ENCODE results near the gene OR51E1. TPM values are rescaled to one million over a fixed set of nuclear protein-coding genes. Genes with fewer than 3 reads are reported as not detected.

The OR51E1 gene
- total and polyA plus RNA-seq, 12 donors = 0.11 to 0.27 TPM; not detected in 10

- Histone ChIP-seq H3K36me3 (replicated peaks in 1 of 2) (no peaks in the 10 kb centered on the region), H3K27me3 (no peaks in the 10 kb centered on the region), H3K4me1 (replicated peaks in 1 of 2) (no peaks in the 10 kb centered on the region), H3K4me3 (no peak overlapping the region), H3K9me3 (replicated peaks in 1 of 3) (no peaks in the 10 kb centered on the region), H3K27ac (no peak overlapping the region)
- no peak for TF ChIP-seq CTCF (IDR thresholded peaks at IDR 0.05)
- TF ChIP-seq POLR2A (IDR thresholded peaks at IDR 0.05) = no peak
- no peak for DNase-seq
- intact Hi-C loops (cut with DNase I) = no loop called here
- WGBS, 4 donors = 50 to 58% (median 56%) methylated on average over 2 of the region's 2 CpGs
Observed at GRCh38 chr11:4673781-4674180, 30.0 kb downstream of the OR51E1 start.

- Histone ChIP-seq H3K4me1 (replicated peaks in 1 of 2) (no peaks in the 10 kb centered on the region), H3K27ac (no peak overlapping the region), H3K9me3 (replicated peaks in 1 of 3) (no peaks in the 10 kb centered on the region), H3K4me3 (no peak overlapping the region), H3K36me3 (replicated peaks in 1 of 2) (no peaks in the 10 kb centered on the region), H3K27me3 (no peaks in the 10 kb centered on the region)
- TF ChIP-seq POLR2A (IDR thresholded peaks at IDR 0.05) = no peak
- TF ChIP-seq CTCF (IDR thresholded peaks at IDR 0.05) = no peak
- intact Hi-C loops (cut with DNase I) = no loop called here
- WGBS, 4 donors = 80 to 87% (median 83%) methylated on average over 2 of the region's 2 CpGs
- no peak for DNase-seq
Observed at GRCh38 chr11:4677948-4678347, 34.2 kb downstream of the OR51E1 start.

GRCh38 chr11:4680341-4680740, 36.6 kb downstream of the OR51E1 start:
- Histone ChIP-seq H3K27ac (no peak overlapping the region), H3K4me3 (no peak overlapping the region), H3K27me3 (no peaks in the 10 kb centered on the region), H3K36me3 (replicated peaks in 1 of 2) (no peaks in the 10 kb centered on the region), H3K9me3 (replicated peaks in 1 of 3) (no peaks in the 10 kb centered on the region), H3K4me1 (replicated peaks in 1 of 2) (no peaks in the 10 kb centered on the region)
- intact Hi-C loops (cut with DNase I) = no loop called here
- 31 to 36% (median 34%) methylated on average over 3 of the region's 3 CpGs for WGBS, 4 donors
- DNase-seq = no peak
- TF ChIP-seq CTCF (IDR thresholded peaks at IDR 0.05) (no peak), POLR2A (IDR thresholded peaks at IDR 0.05) (no peak)

- no peaks in the 10 kb centered on the region for H3K27me3 ChIP-seq
- H3K4me1 ChIP-seq (replicated peaks in 1 of 2) = no peaks in the 10 kb centered on the region
- H3K36me3 ChIP-seq (replicated peaks in 1 of 2) = no peaks in the 10 kb centered on the region
- DNase-seq = no peak
- H3K27ac ChIP-seq = no peak overlapping the region
- TF ChIP-seq POLR2A (IDR thresholded peaks at IDR 0.05) (no peak), CTCF (IDR thresholded peaks at IDR 0.05) (no peak)
- no peaks in the 10 kb centered on the region for H3K9me3 ChIP-seq (replicated peaks in 1 of 3)
- WGBS, 4 donors = 64 to 80% (median 73%) methylated on average over 2 of the region's 2 CpGs
- intact Hi-C loops (cut with DNase I) = no loop called here
- no peak overlapping the region for H3K4me3 ChIP-seq
Observed at GRCh38 chr11:4682623-4683419, 39.0 kb downstream of the OR51E1 start.
